Hepatic stellate cell (primary cell): ENCODE results near the gene SULT1A2.
"Not testable (repeated sequence)": the region's sequence is repeated elsewhere in the genome, so short reads cannot be mapped to it uniquely, and the experiment has no call there.

Source experiments
- DNase-seq: peaks from one replicate; pipeline ENCODE4 v3.0.0; 2011; ENCODE audit warnings: low spot score

Gene SULT1A2

DNA sequence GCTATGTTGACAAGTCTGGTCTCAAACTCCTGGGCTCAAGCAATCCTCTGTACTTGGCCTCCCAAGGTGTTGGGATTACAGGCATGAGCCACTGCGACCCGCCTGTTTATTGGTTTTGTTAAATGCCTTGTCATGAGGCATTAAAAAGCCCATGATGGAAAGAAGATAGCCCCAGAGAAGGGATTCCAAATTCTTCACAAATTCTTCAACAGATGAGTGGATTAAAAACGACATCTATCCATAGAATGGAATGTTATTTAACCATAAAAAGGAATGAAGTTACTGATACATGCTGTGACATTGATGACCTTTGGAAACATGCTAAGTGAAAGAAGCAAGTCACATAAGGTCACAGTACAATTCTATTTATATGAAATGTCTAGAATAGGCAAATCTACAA lies 38.4 kb downstream of the SULT1A2 start:
- no peak for DNase-seq

- no peak for DNase-seq
Measured at GRCh38 chr16:28556914-28557320, 39.9 kb downstream of the SULT1A2 start.

DNA sequence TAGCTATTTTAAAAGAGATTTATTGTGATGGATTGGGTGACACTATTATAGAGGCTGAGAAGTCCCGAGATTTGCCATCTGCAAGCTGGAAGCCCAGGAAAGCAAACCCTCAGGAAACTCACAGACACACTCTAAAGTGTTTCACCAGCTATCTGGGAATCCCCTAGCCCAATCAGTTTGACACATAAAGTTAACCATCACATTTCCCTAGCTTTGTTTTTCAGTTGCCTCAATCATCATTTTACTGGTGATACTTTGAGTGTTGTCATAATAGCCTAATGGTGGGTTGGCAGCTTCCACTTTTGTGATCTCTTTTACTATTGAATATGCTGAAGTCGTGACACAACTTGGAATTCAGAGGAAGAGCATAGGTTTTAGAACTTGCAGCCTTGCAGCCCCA lies 41.3 kb downstream of the SULT1A2 start:
- DNase-seq, result no peak

- DNase-seq, result no peak
Measured at GRCh38 chr16:28554634-28555423, 42.0 kb downstream of the SULT1A2 start.

DNA sequence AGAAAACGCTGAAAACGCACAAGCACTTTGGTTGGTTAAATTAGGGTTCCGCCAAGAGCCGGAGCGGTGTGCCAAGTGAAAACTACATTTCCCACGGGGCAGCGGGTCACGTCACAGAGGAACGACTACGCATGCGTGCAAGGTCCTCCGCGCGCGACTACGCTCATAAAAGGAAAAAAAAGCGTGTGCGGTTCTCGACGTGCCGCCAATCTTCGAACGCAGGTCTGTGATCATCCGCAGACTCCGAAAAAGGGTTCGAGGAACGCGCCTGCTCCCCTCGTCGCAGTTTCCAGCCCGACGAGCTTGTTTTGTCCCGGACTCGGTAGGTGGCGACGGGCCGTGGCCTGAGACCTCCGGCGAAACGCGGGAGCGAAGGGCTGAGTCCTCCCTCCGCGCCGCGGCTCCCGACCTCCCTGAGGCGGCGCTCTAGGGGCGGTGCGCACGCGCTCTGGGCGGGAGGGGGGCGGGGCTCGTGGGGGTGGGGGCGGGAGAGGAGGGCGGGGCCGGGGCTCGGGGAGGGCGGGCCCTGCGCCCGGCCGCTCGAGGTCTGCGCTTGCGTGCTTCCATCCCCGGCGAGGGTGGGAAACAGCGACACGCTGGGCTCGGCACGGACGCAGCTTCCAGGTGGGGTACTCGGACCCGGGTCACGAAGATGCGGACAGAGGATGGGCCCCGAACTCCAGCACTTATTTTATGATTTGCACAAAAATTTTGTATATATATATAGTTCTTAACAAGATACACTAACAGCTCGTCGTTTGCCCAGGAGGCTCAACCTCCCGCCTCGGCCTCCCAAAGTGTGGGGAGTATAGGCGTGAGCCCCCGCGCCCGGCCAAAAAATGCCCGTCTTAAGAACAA lies 42.8 kb downstream of the SULT1A2 start, which contains the start of gene SGF29:
Gene SGF29 (plus strand): TSS at position 145 of the 858 bp plus-strand sequence. CDS start 27,150 bp downstream, outside the sequence.
- peak; percentile 93 for DNase-seq

GRCh38 chr16:28549301-28549899 lies 47.5 kb downstream of the SULT1A2 start:
- DNase-seq, result peak; percentile 47

- DNase-seq, result no peak
Measured at GRCh38 chr16:28548306-28548802, 48.5 kb downstream of the SULT1A2 start.

GRCh38 chr16:28546626-28547025 lies 50.2 kb downstream of the SULT1A2 start:
- DNase-seq, result no peak

DNA sequence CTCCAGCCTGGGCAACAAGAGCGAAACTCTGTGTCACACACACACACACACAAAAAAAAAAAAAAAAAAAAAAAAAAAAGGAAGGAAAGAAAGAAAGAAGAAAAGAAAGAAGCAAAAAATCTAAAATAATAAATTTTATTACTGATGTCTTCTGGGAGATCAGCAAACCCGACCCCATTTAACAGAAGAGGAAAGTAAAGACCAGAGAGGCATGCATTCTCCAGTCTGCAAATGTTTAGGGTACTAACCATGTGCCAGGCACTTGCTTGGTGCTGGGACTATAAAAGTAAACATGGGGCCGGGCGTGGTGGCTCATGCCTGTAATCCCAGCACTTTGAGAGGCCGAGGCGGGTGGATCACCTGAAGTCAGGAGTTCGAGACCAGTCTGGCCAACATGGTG lies 50.9 kb downstream of the SULT1A2 start:
- not testable (repeated sequence) for DNase-seq

DNA sequence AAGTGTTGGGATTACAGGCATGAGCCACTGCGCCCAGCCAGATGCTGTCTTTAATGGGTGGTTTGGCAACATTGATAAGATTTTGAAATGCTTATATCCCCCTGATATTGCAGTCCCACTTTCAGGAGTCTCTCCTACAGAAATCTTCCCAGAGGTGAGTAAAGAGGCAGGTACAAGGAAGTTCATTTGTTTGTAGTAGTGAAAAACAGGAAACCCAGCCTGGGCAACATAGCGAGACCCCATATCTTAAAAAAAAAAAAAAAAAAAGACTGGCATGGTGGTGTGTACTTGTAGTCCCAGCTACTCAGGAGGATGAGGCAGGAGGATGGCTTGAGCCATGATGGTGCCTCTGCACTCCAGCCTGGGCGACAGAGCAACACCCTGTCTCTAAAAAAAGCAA lies 51.9 kb downstream of the SULT1A2 start:
- no peak for DNase-seq

DNA sequence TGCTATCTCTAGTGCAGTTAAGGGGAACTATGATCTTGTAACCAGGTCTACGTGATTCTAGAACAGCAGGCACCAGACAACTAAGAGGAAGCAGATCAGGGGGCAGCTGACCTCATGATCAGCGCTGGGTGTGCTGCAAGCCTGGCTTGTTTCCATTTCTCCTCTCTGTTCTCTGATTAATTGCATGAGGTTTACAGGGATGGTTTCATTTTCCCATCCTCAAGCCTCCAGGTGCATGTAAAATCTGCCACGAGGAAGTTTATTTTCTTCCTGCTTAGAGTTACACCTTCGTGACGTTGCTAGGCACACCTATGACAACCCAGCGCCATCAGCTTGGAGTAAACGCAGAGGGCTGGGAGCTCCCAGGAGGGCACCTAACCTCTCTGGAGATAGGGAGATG lies 53.8 kb downstream of the SULT1A2 start:
- no peak for DNase-seq

GRCh38 chr16:28542646-28543045 lies 54.2 kb downstream of the SULT1A2 start:
- DNase-seq, result no peak
